Measurements from ENCODE around the gene DSTN. TPM values are rescaled to one million over a fixed set of nuclear protein-coding genes. Genes with fewer than 3 reads are reported as not detected.

DSTN gene
- total and polyA plus RNA-seq, 2 experiments from 2014 or later = 162 to 459 TPM

GRCh38 chr20:17645010-17645409 is 75.1 kb downstream of the DSTN start (continued):
- TF ChIP-seq REST (IDR thresholded peaks at IDR 0.05; ENCODE audit: unreplicated experiment) = no peak

GRCh38 chr20:17645546-17646208 is 75.8 kb downstream of the DSTN start:
- no peak overlapping the region for H3K4me3 Mint-ChIP-seq
- H3K4me1 Mint-ChIP-seq = peaks cover 34% of the 10 kb centered on the region
- Histone ChIP-seq H3F3A (replicated peaks; ENCODE audit: low read depth) (no peaks in the 10 kb centered on the region), H3K27me3 (ENCODE audit: insufficient read depth) (no peaks in the 10 kb centered on the region), H3K4me3 (no peak overlapping the region), H3K9me2 (ENCODE audit: insufficient read depth) (no peaks in the 10 kb centered on the region), H3K4me2 (no peak overlapping the region), H3K36me3 (ENCODE audit: insufficient read depth) (no peaks in the 10 kb centered on the region), H4K20me1 (replicated peaks; ENCODE audit: insufficient read depth) (peaks cover 11% of the 10 kb centered on the region), H3K79me2 (replicated peaks; ENCODE audit: insufficient read depth) (peaks cover 79% of the 10 kb centered on the region), H3K4me1 (ENCODE audit: insufficient read depth) (peaks cover 11% of the 10 kb centered on the region), H2AFZ (no peak overlapping the region), H3K27ac (ENCODE audit: low read depth) (0 out of 2 replicates have a peak overlapping the region, but pooled peaks have one; percentile 72)
- H3K9me3 Mint-ChIP-seq = no peaks in the 10 kb centered on the region
- DNase-seq (ENCODE audit: low spot score) = no peak
- peaks cover 3% of the 10 kb centered on the region; the same call in 2 of the 3 replicates for H3K36me3 Mint-ChIP-seq (ENCODE audit: low read depth)
- no peak for ATAC-seq
- no peak overlapping the region; the same call in 1 of the 2 replicates for H3K27ac Mint-ChIP-seq
- H3K27me3 Mint-ChIP-seq (ENCODE audit: insufficient read depth, low read depth, poor library complexity) = peaks cover 15% of the 10 kb centered on the region
- no peak for TF ChIP-seq POLR2AphosphoS5 (IDR thresholded peaks at IDR 0.05; ENCODE audit: low read depth)
- TF ChIP-seq EZH2 (IDR thresholded peaks at IDR 0.05; ENCODE audit: low read depth, unreplicated experiment) = no peak
- TF ChIP-seq ZNF331 (CRISPR knock-in tag; IDR thresholded peaks at IDR 0.05; ENCODE audit: low read depth) = no peak
- TF ChIP-seq CTCF (conservative IDR thresholded peaks at IDR 0.05; ENCODE audit: low read depth in 2 of 2) = no peak
- no peak for TF ChIP-seq ZNF114 (CRISPR knock-in tag; IDR thresholded peaks at IDR 0.05)
- TF ChIP-seq EZH2phosphoT487 (IDR thresholded peaks at IDR 0.05; ENCODE audit: unreplicated experiment) = no peak
- no peak for TF ChIP-seq REST (IDR thresholded peaks at IDR 0.05; ENCODE audit: unreplicated experiment)
- no peak for TF ChIP-seq NANOG (IDR thresholded peaks at IDR 0.05; ENCODE audit: borderline replicate concordance)
- TF ChIP-seq ETS1 (IDR thresholded peaks at IDR 0.05) = no peak
- TF ChIP-seq CREB1 (CRISPR knock-in tag; IDR thresholded peaks at IDR 0.05; ENCODE audit: low read depth) = no peak

All from GM23338 (cell line).